HL-60 (cell line): ENCODE results near the gene AMZ2.
"Not testable (repeated sequence)": the region's sequence is repeated elsewhere in the genome, so short reads cannot be mapped to it uniquely, and the experiment has no call there.

ENCODE experiments used
- DNase-seq, 2 experiments: peaks; one replicate each; pipeline ENCODE4 v3.0.0-alpha.2; 2010 to 2020; ENCODE audit warnings: low read depth in 1 of 2, low spot score in 1 of 2
- H3K27ac ChIP-seq: fragments of 250-450 bp; sonication (Bioruptor Pico); replicated peaks from 2 replicates; pipeline ENCODE4 v1.5.1; 2020; ENCODE audit warnings: mild to moderate bottlenecking, moderate library complexity
- H3K27me3 ChIP-seq: fragments of 250-450 bp; sonication (Bioruptor Pico); 2 replicates; pipeline ENCODE4 v1.5.1; 2021; ENCODE audit warnings: mild to moderate bottlenecking, moderate library complexity; ENCODE audit not compliant: insufficient read depth, poor library complexity, severe bottlenecking
- H3K4me3 ChIP-seq: replicated peaks from 2 replicates; pipeline ENCODE4 v1.5.1; 2011; ENCODE audit warnings: mild to moderate bottlenecking, control low read depth, low read length; ENCODE audit not compliant: insufficient read depth
- CTCF ChIP-seq: IDR thresholded peaks from one replicate; pipeline ENCODE4 v1.5.1; 2011; ENCODE audit warnings: low read length, control low read depth, inconsistent platforms; ENCODE audit not compliant: insufficient read depth
- GABPA ChIP-seq: IDR thresholded peaks from 2 replicates; pipeline ENCODE4 v1.6.1; 2012; ENCODE audit warnings: low read depth
- POLR2AphosphoS5 ChIP-seq: IDR thresholded peaks from 2 replicates; pipeline ENCODE4 v1.6.1; 2012; ENCODE audit warnings: low read depth
- SPI1 ChIP-seq: IDR thresholded peaks from 2 replicates; pipeline ENCODE4 v1.6.1; 2012; ENCODE audit warnings: low read depth, mild to moderate bottlenecking, borderline replicate concordance
- TF ChIP-seq, protein P1 (sequence below): IDR thresholded peaks from 2 replicates; pipeline ENCODE4 v1.6.1; 2012; ENCODE audit warnings: low read depth; ENCODE audit not compliant: insufficient replicate concordance

Gene AMZ2

DNA sequence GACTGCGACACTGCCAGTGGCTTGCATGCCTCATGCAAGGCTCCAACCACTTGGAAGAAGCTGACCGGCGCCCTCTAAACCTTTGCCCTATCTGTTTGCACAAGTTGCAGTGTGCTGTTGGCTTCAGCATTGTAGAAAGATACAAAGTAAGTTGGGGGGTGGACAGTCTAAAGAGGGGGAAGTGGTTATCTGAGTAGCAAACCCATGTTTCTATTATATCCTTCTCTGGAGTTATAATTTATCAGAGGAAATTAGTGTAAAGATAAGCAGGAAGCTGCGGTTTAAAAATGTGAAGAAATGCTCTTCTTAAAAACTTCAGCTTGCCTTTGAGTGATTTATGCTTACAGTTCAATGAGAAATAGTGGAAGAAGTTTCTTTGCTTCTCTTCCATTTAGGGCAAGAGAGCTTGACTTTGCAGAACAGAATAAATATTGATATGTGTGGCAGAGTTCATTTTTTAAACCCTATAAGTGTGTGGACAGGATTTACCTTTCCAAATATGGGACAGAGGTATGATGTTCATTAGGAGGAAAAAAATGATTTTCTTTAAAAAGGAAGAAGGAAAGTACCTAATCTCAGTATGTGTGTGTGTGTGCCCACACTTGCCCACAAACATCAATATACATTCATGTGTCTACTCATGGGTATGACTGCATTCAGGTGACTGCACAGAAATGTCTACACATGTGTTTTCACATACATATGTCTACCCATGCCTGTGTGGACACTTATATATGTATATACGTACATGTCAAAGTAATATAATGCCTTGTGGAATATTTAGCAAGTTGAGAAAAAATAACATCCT lies 8.1 kb downstream of the AMZ2 start:
- DNase-seq = peak in 1 of 2 experiments; percentile 52
- no peak overlapping the region for H3K27ac ChIP-seq
- no peak for TF ChIP-seq POLR2AphosphoS5
- no peak for TF ChIP-seq GABPA
- no peak; the same call in 1 of the 2 replicates for TF ChIP-seq SPI1
- TF ChIP-seq, protein P1, sequence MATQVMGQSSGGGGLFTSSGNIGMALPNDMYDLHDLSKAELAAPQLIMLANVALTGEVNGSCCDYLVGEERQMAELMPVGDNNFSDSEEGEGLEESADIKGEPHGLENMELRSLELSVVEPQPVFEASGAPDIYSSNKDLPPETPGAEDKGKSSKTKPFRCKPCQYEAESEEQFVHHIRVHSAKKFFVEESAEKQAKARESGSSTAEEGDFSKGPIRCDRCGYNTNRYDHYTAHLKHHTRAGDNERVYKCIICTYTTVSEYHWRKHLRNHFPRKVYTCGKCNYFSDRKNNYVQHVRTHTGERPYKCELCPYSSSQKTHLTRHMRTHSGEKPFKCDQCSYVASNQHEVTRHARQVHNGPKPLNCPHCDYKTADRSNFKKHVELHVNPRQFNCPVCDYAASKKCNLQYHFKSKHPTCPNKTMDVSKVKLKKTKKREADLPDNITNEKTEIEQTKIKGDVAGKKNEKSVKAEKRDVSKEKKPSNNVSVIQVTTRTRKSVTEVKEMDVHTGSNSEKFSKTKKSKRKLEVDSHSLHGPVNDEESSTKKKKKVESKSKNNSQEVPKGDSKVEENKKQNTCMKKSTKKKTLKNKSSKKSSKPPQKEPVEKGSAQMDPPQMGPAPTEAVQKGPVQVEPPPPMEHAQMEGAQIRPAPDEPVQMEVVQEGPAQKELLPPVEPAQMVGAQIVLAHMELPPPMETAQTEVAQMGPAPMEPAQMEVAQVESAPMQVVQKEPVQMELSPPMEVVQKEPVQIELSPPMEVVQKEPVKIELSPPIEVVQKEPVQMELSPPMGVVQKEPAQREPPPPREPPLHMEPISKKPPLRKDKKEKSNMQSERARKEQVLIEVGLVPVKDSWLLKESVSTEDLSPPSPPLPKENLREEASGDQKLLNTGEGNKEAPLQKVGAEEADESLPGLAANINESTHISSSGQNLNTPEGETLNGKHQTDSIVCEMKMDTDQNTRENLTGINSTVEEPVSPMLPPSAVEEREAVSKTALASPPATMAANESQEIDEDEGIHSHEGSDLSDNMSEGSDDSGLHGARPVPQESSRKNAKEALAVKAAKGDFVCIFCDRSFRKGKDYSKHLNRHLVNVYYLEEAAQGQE = no peak
- no peak for TF ChIP-seq CTCF
- no peaks in the 10 kb centered on the region for H3K27me3 ChIP-seq
- no peak overlapping the region for H3K4me3 ChIP-seq

DNA sequence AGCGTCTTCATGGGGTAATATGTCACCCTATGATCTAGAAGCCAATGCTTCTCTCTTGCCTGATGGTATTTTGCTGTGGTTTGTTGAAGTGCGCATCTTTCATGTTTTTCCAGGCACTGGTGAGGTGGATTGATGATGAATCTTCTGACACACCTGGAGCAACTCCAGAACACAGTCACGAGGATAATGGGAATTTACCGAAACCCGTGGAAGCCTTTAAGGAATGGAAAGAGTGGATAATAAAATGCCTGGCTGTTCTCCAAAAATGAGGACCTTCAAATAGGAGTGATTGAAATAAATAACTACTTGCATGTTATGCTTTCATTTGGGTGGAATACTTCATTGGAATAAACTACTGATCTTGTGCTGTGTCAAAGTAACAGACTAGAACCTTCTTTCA lies 8.9 kb downstream of the AMZ2 start:
- not testable (repeated sequence) for DNase-seq, H3K27ac ChIP-seq, H3K27me3 ChIP-seq, H3K4me3 ChIP-seq

DNA sequence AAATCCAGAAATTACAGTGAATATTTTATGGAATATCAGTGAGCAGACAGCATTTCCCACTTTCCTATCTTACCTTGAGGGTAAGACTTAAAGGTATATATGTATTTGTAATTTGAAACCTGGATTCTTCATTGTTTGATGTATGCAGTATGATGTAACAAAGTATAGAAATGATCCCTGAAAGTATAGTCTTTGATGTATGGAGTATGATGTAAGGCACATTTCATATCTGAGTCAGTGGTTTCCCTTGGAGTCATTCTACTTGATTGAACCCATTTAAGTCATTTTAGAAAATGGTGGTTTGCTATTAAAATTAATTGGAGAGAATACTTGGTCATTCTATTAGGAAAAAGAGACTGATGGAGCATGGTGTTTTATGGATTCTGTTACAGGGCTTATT lies 10.1 kb downstream of the AMZ2 start:
- Histone ChIP-seq H3K27ac (no peak overlapping the region; the same call in 1 of the 2 replicates), H3K4me3 (no peak overlapping the region), H3K27me3 (no peaks in the 10 kb centered on the region)
- TF ChIP-seq, protein P1 = no peak
- no peak for TF ChIP-seq GABPA
- no peak for TF ChIP-seq POLR2AphosphoS5
- TF ChIP-seq CTCF = no peak
- TF ChIP-seq SPI1 = no peak
- DNase-seq = no peak

GRCh38 chr17:68258890-68259647 lies 11.2 kb downstream of the AMZ2 start:
- DNase-seq = peak in 1 of 2 experiments; percentile 77
- TF ChIP-seq POLR2AphosphoS5 = peak; percentile 43
- not testable (repeated sequence) for H3K4me3 ChIP-seq, H3K27me3 ChIP-seq
- H3K27ac ChIP-seq = peak overlapping the region; percentile 79

- not testable (repeated sequence) for H3K4me3 ChIP-seq, DNase-seq, H3K27me3 ChIP-seq
- H3K27ac ChIP-seq = peak overlapping the region; percentile 79
These were observed 11.8 kb downstream of the AMZ2 start for GRCh38 chr17:68259648-68259951.
